ENCODE results near the gene CLDN5. TPM values are rescaled to one million over a fixed set of nuclear protein-coding genes. Genes with fewer than 3 reads are reported as not detected.

CLDN5 gene
- total and polyA plus RNA-seq, 2 of the 4 experiments (the other 2 are of a cell fraction), result 0.18 to 0.21 TPM

- no peak overlapping the region for H2AK5ac ChIP-seq (ENCODE audit: low read depth, low read length)
- H4K91ac ChIP-seq (ENCODE audit: insufficient read depth, low read depth, low read length), result no peak overlapping the region
- no peak overlapping the region for H3K14ac ChIP-seq (replicated peaks; ENCODE audit: low read depth, low read length)
- POLR2A ChIA-PET (ENCODE audit: unreplicated experiment), result no interaction called here
- H3K56ac ChIP-seq (ENCODE audit: extremely low read depth, insufficient read depth, low read length), result no peak overlapping the region
- H2AFZ ChIP-seq (replicated peaks; ENCODE audit: low read length, poor library complexity), result no peak overlapping the region
- no peak overlapping the region for H2BK20ac ChIP-seq (ENCODE audit: low read depth, low read length)
- dilution Hi-C loops (cut with HindIII; ENCODE audit: low sequenced_read_pairs, unreplicated experiment) (no loop called here), intact Hi-C loops (cut with micrococcal nuclease) (no loop called here), in situ Hi-C loops (cut with MboI; ENCODE audit: low sequenced_read_pairs) (no loop called here)
- no peaks in the 10 kb centered on the region for H4K20me1 ChIP-seq (ENCODE audit: insufficient read depth, low read length)
- H3K27ac ChIP-seq (ENCODE audit: insufficient read depth, low read length), result no peak overlapping the region
- no peaks in the 10 kb centered on the region for H3K9me3 ChIP-seq (ENCODE audit: control insufficient read depth, insufficient read depth, low read length)
- CTCF ChIA-PET, result no interaction called here
- H2BK120ac ChIP-seq (ENCODE audit: low read depth, low read length), result no peak overlapping the region
- no peak for TF ChIP-seq CHD1 (IDR thresholded peaks at IDR 0.05; ENCODE audit: low read depth, low read length)
- no peak for TF ChIP-seq POLR2A (IDR thresholded peaks at IDR 0.05; ENCODE audit: low read depth, low read length)
- H4K5ac ChIP-seq (ENCODE audit: low read depth, low read length), result no peak overlapping the region
- no peak overlapping the region for H2BK5ac ChIP-seq (ENCODE audit: low read depth, low read length, poor library complexity, severe bottlenecking)
- no peak overlapping the region for H3K9ac ChIP-seq (ENCODE audit: low read depth, low read length)
- H3K4ac ChIP-seq (ENCODE audit: low read depth, low read length), result no peak overlapping the region
- H3K4me2 ChIP-seq (ENCODE audit: low read depth, low read length), result no peak overlapping the region
- no peaks in the 10 kb centered on the region for H3K9me1 ChIP-seq (ENCODE audit: insufficient read depth, low read length)
- H3K4me1 ChIP-seq (ENCODE audit: control insufficient read depth, insufficient read depth, low read length), result no peaks in the 10 kb centered on the region
- DNase-seq (no peak), ATAC-seq (ENCODE audit: low read depth) (no peak)
- H3K18ac ChIP-seq (ENCODE audit: low read depth, low read length), result no peak overlapping the region
- H2AK9ac ChIP-seq (replicated peaks; ENCODE audit: low read depth, low read length, poor library complexity), result no peak overlapping the region
- no peak overlapping the region for H3K4me3 ChIP-seq (ENCODE audit: insufficient read depth, low read depth, low read length)
- no peak overlapping the region for H3K23ac ChIP-seq (ENCODE audit: low read depth, low read length)
- no peaks in the 10 kb centered on the region for H3K79me1 ChIP-seq (ENCODE audit: low read depth in 1 of 2, low read length in 2 of 2)
- no peak overlapping the region for H4K8ac ChIP-seq (ENCODE audit: low read depth in 2 of 2, low read length in 2 of 2)
- H2BK15ac ChIP-seq (ENCODE audit: low read depth, low read length), result no peak overlapping the region
- H3K27me3 ChIP-seq (ENCODE audit: control insufficient read depth, insufficient read depth, low read length), result peaks cover 6% of the 10 kb centered on the region
- no TSS peak for BruUV-seq (replicated peaks)
- WGBS, 2 experiments (ENCODE audit: extremely low coverage in 2 of 2, insufficient read length in 1 of 2), result no CpG with 5 or more reads among the region's 3 CpGs
- H3K36me3 ChIP-seq (ENCODE audit: control insufficient read depth, insufficient read depth, low read length), result no peaks in the 10 kb centered on the region
These were observed 6.5 kb upstream of the CLDN5 start for GRCh38 chr22:19530751-19531150.
